SK-N-MC (cell line): ENCODE data around the gene FKRP.

Source experiments
- EZH2 ChIP-seq: fragments of 200-600 bp; sonication (generic); IDR thresholded peaks from one replicate; pipeline ENCODE4 v1.6.1; 2017; ENCODE audit warnings: antibody characterized with exemption
- FOXP2 ChIP-seq: optimal IDR thresholded peaks from 2 replicates; pipeline ENCODE3; 2011; ENCODE audit warnings: mild to moderate bottlenecking, moderate library complexity; ENCODE audit not compliant: insufficient read depth; ENCODE audit errors: extremely low read length, control extremely low read depth
- POLR2AphosphoS5 ChIP-seq: IDR thresholded peaks from 2 replicates; pipeline ENCODE4 v1.6.1; 2012; ENCODE audit warnings: mild to moderate bottlenecking, low read depth, low read length, borderline replicate concordance

DNA sequence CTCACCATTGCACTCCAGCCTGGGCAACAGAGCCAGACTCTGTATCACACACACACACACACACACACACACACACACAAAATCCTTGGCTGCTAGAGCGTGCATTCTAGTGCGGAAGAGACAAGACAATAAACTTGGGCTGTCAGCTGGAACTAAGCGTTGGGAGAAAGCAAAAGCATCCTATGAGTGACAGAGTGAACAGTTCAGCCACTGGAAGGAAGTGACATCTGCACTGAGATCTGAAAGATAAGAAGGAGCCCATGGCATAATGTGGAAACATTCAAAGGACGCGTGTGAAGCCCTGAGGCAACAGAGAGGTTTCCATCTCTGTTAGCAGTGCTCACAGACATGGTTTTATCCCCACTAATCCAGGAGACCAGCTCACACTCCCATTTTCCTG is 46.1 kb downstream of the FKRP start:
- no peak for TF ChIP-seq EZH2
- TF ChIP-seq POLR2AphosphoS5, result no peak
- no peak for TF ChIP-seq FOXP2
